Placental pericyte (primary cell): Measurements from ENCODE around the gene CHMP1B. TPM values are rescaled to one million over a fixed set of nuclear protein-coding genes. Genes with fewer than 3 reads are reported as not detected.

ENCODE experiments used
- total RNA-seq: library from RNA; depleted of rRNA; stranded (reverse); fragments of >200 nt; gene quantifications from 2 replicates; pipeline ENCODE4 v1.2.3, GENCODE V29; 2012

Gene CHMP1B, protein sequence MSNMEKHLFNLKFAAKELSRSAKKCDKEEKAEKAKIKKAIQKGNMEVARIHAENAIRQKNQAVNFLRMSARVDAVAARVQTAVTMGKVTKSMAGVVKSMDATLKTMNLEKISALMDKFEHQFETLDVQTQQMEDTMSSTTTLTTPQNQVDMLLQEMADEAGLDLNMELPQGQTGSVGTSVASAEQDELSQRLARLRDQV
- 51.1 and 54.3 TPM in 2 replicates for total RNA-seq

GRCh38 chr18:11851146-11851805 is at the start of gene CHMP1B:
Gene CHMP1B (plus strand): TSS chr18:11851413. CDS start chr18:11851512, 99 bp downstream.

Other genes starting within 250 kb of the CHMP1B start
- gene SLC35G4, start 241.8 kb upstream of the CHMP1B start, total RNA-seq: 0.14 TPM in 1 of 2 replicates, not detected in the other
- 0.14 TPM in 1 of 2 replicates, not detected in the other for gene GNAL, start 162.1 kb upstream of the CHMP1B start, total RNA-seq
- 12.9 and 23.0 TPM in 2 replicates for gene MPPE1, start 56.9 kb downstream of the CHMP1B start, total RNA-seq
- gene IMPA2, start 130.1 kb downstream of the CHMP1B start, total RNA-seq: 7.2 and 8.7 TPM in 2 replicates
- gene ANKRD62, start 242.4 kb downstream of the CHMP1B start, total RNA-seq: not detected in 2 replicates